HepG2 (cell line): ENCODE data around the gene HNF1B. TPM values are rescaled to one million over a fixed set of nuclear protein-coding genes. Genes with fewer than 3 reads are reported as not detected.

ENCODE experiments used
- BCL6 ChIP-seq: IDR thresholded peaks from 2 replicates; pipeline ENCODE4 v1.6.1; 2016; ENCODE audit warnings: missing genetic modification reagents, missing compliant biosample characterization
- BRD4 ChIP-seq: sonication (generic); formaldehyde crosslinking; IDR thresholded peaks from 2 replicates; pipeline ENCODE4 v1.4.0; 2020; ENCODE audit warnings: missing genetic modification reagents
- CBFB ChIP-seq: sonication (generic); formaldehyde crosslinking; IDR thresholded peaks from 2 replicates; pipeline ENCODE4 v1.4.0; 2020; ENCODE audit warnings: missing genetic modification reagents
- DNMT1 ChIP-seq: sonication (generic); formaldehyde crosslinking; IDR thresholded peaks from 2 replicates; pipeline ENCODE4 v1.5.1; 2020; ENCODE audit warnings: mild to moderate bottlenecking, missing genetic modification reagents
- EP300 ChIP-seq, 3 experiments: sonication (generic) in 1 of 3; formaldehyde crosslinking in 1 of 3; IDR thresholded peaks; 2 replicates each; pipeline versions ENCODE4 v1.5.1 to v1.6.1; 2011 to 2020; ENCODE audit warnings: low read depth in 2 of 3, low read length in 2 of 3, borderline replicate concordance in 1 of 3, improper control_type of control experiment in 1 of 3, mild to moderate bottlenecking in 1 of 3, missing genetic modification reagents in 1 of 3, moderate library complexity in 1 of 3
- FOXM1 ChIP-seq: sonication (generic); formaldehyde crosslinking; IDR thresholded peaks from 2 replicates; pipeline ENCODE4 v1.5.0; 2020; ENCODE audit warnings: missing genetic modification reagents
- FOXO4 ChIP-seq: sonication (generic); formaldehyde crosslinking; conservative IDR thresholded peaks from 2 replicates; pipeline ENCODE4 v1.8.1; 2023; ENCODE audit warnings: missing genetic modification reagents
- KDM4B ChIP-seq: sonication (generic); formaldehyde crosslinking; IDR thresholded peaks from 2 replicates; pipeline ENCODE4 v1.4.0; 2020; ENCODE audit warnings: missing genetic modification reagents
- LCORL ChIP-seq, 2 experiments: fragments of 450-650 bp in 1 of 2; sonication (generic) in 1 of 2; formaldehyde crosslinking in 1 of 2; IDR thresholded peaks; 2 replicates each; pipeline versions ENCODE4 v1.5.0 to v1.6.1; 2017 to 2020; ENCODE audit warnings: antibody characterized with exemption in 1 of 2, missing genetic modification reagents in 1 of 2
- LRRFIP1 ChIP-seq: sonication (generic); formaldehyde crosslinking; conservative IDR thresholded peaks from 2 replicates; pipeline ENCODE4 v1.4.0; 2020; ENCODE audit warnings: missing genetic modification reagents
- RFXAP ChIP-seq: sonication (generic); formaldehyde crosslinking; IDR thresholded peaks from 2 replicates; pipeline ENCODE4 v1.4.0; 2020; ENCODE audit warnings: missing genetic modification reagents, borderline replicate concordance
- SMAD1 ChIP-seq: sonication (generic); formaldehyde crosslinking; IDR thresholded peaks from 2 replicates; pipeline ENCODE4 v1.4.0; 2020; ENCODE audit warnings: missing genetic modification reagents, low read depth, mild to moderate bottlenecking, borderline replicate concordance
- SOX5 ChIP-seq: IDR thresholded peaks from 2 replicates; pipeline ENCODE4 v1.6.1; 2016; ENCODE audit warnings: borderline replicate concordance
- SRSF9 ChIP-seq: fragments of 200-400 bp; formaldehyde crosslinking; IDR thresholded peaks from 2 replicates; pipeline ENCODE4 v1.6.1; 2018; ENCODE audit warnings: borderline replicate concordance, mild to moderate bottlenecking, low read depth, low read length; ENCODE audit not compliant: insufficient read depth, poor library complexity, severe bottlenecking
- TBL1XR1 ChIP-seq: fragments of 150-350 bp; IDR thresholded peaks from 2 replicates; pipeline ENCODE4 v1.6.1; 2014; ENCODE audit warnings: borderline replicate concordance, low read length; ENCODE audit not compliant: partially characterized antibody
- ZBTB43 ChIP-seq: sonication (generic); formaldehyde crosslinking; conservative IDR thresholded peaks from 2 replicates; pipeline ENCODE4 v1.4.0; 2020; ENCODE audit warnings: missing genetic modification reagents
- ZKSCAN5 ChIP-seq: sonication (generic); formaldehyde crosslinking; IDR thresholded peaks from 2 replicates; pipeline ENCODE4 v1.5.1; 2020; ENCODE audit warnings: mild to moderate bottlenecking, missing genetic modification reagents
- ZNF547 ChIP-seq: sonication (generic); formaldehyde crosslinking; IDR thresholded peaks from 2 replicates; pipeline ENCODE4 v1.5.1; 2020; ENCODE audit warnings: mild to moderate bottlenecking, missing genetic modification reagents
- ZNF724P ChIP-seq: sonication (generic); formaldehyde crosslinking; IDR thresholded peaks from 2 replicates; pipeline ENCODE4 v1.8.0; 2022; ENCODE audit warnings: missing genetic modification reagents, borderline replicate concordance
- ZNF75D ChIP-seq: sonication (generic); formaldehyde crosslinking; IDR thresholded peaks from 2 replicates; pipeline ENCODE4 v1.8.1; 2023; ENCODE audit warnings: missing genetic modification reagents, mild to moderate bottlenecking, borderline replicate concordance
- polyA plus RNA-seq, 8 experiments: library from polyadenylated mRNA; depleted of rRNA in 3 of 8; stranded (reverse) in 7 of 8; unstranded in 1 of 8; fragments of >200 nt; fragmentation: Illumina TruSeq in 4 of 8; extraction: Trizol in 4 of 8; gene quantifications; 2 replicates each; pipeline versions ENCODE4 v1.2.1 to v1.2.3, GENCODE V29; 2011 to 2016; ENCODE audit warnings: low read depth in 4 of 8, missing spikeins in 1 of 8, mixed read lengths in 1 of 8; ENCODE audit not compliant: insufficient read depth in 1 of 8
- total RNA-seq, 5 experiments: library from RNA; depleted of rRNA; stranded (reverse); fragments of >200 nt; fragmentation: Illumina TruSeq; extraction: Trizol; gene quantifications; 2 replicates each; pipeline ENCODE4 v1.2.3, GENCODE V29; 2016; ENCODE audit warnings: low read depth in 1 of 5
- TF ChIP-seq, protein P1 (sequence below): IDR thresholded peaks from 2 replicates; pipeline ENCODE4 v1.6.1; 2016
- TF ChIP-seq, protein P2 (sequence below): sonication (generic); formaldehyde crosslinking; IDR thresholded peaks from 2 replicates; pipeline ENCODE4 v1.5.0; 2020; ENCODE audit warnings: missing genetic modification reagents, mild to moderate bottlenecking, borderline replicate concordance

The HNF1B gene
- total and polyA plus RNA-seq, 2 of the 13 experiments (the other 11 are each of a cell fraction or from before 2014, with no cell fraction given): 1.9 to 5.3 TPM

- TF ChIP-seq, protein P1, sequence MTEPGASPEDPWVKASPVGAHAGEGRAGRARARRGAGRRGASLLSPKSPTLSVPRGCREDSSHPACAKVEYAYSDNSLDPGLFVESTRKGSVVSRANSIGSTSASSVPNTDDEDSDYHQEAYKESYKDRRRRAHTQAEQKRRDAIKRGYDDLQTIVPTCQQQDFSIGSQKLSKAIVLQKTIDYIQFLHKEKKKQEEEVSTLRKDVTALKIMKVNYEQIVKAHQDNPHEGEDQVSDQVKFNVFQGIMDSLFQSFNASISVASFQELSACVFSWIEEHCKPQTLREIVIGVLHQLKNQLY: no peak
- TF ChIP-seq BCL6 (CRISPR knock-in tag) (0 out of 2 replicates have a peak, but pooled peaks have one; percentile 20), ZNF75D (CRISPR knock-in tag) (no peak), SOX5 (peak; percentile 29; the same call in 1 of the 2 replicates), ZKSCAN5 (CRISPR knock-in tag) (peak; percentile 87), CBFB (no peak), DNMT1 (CRISPR knock-in tag) (no peak), EP300 (IDR thresholded peaks at IDR 0.05; ENCODE audit: low read depth in 2 of 2, low read length in 2 of 2) (peak in 1 of 2 experiments; percentile 58; a peak in 2 of 4 replicates), EP300 (CRISPR knock-in tag; IDR thresholded peaks at IDR 0.05; ENCODE audit: borderline replicate concordance) (no peak), TBL1XR1 (no peak), BRD4 (CRISPR knock-in tag) (no peak), ZNF724P (CRISPR knock-in tag) (no peak), FOXO4 (no peak), KDM4B (no peak), LRRFIP1 (CRISPR knock-in tag) (no peak), FOXM1 (CRISPR knock-in tag) (no peak), SMAD1 (CRISPR knock-in tag) (no peak), ZBTB43 (CRISPR knock-in tag) (no peak), SRSF9 (no peak), RFXAP (CRISPR knock-in tag) (no peak), LCORL (IDR thresholded peaks at IDR 0.05) (no peak), LCORL (CRISPR knock-in tag; IDR thresholded peaks at IDR 0.05) (no peak), ZNF547 (no peak)
- TF ChIP-seq, protein P2, sequence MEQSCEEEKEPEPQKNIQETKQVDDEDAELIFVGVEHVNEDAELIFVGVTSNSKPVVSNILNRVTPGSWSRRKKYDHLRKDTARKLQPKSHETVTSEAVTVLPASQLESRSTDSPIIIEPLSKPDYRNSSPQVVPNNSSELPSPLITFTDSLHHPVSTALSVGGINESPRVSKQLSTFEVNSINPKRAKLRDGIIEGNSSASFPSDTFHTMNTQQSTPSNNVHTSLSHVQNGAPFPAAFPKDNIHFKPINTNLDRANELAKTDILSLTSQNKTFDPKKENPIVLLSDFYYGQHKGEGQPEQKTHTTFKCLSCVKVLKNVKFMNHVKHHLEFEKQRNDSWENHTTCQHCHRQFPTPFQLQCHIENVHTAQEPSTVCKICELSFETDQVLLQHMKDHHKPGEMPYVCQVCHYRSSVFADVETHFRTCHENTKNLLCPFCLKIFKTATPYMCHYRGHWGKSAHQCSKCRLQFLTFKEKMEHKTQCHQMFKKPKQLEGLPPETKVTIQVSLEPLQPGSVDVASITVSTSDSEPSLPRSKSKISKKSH (CRISPR knock-in tag): no peak
Measured at GRCh38 chr17:37713028-37713431, 31.8 kb downstream of the HNF1B start (continued).
